Vagina (tissue), 2 donors: ENCODE data around the gene SH2D3C. TPM values are rescaled to one million over a fixed set of nuclear protein-coding genes. Genes with fewer than 3 reads are reported as not detected.

Experiments used
- DNase-seq, 2 donors: peaks; one replicate each; pipeline ENCODE4 v3.0.0-alpha.2; 2017; ENCODE audit errors: extremely low spot score in 2 of 2
- H3K27ac ChIP-seq: fragments of 200-600 bp; sonication (generic); one replicate; pipeline ENCODE4 v1.5.1; 2019
- H3K27me3 ChIP-seq: fragments of 200-600 bp; sonication (generic); one replicate; pipeline ENCODE4 v1.5.1; 2019
- H3K36me3 ChIP-seq, 2 donors: fragments of 200-600 bp; sonication (generic); one replicate each; pipeline ENCODE4 v1.5.1; 2017 to 2019
- H3K4me1 ChIP-seq: fragments of 200-600 bp; sonication (generic); one replicate; pipeline ENCODE4 v1.5.1; 2019
- H3K4me3 ChIP-seq, 2 donors: fragments of 200-600 bp; sonication (generic); 1 replicate in 1 of 2; 2 replicates in 1 of 2; pipeline ENCODE4 v1.5.1; 2016 to 2019
- H3K9me3 ChIP-seq: fragments of 200-600 bp; sonication (generic); one replicate; pipeline ENCODE4 v1.5.1; 2019
- CTCF ChIP-seq, 3 experiments: fragments of 450-650 bp in 2 of 3; fragments of 200-600 bp in 1 of 3; sonication (generic) in 1 of 3; IDR thresholded peaks; one replicate each; pipeline ENCODE4 v1.5.1; 2017 to 2019; ENCODE audit warnings: antibody characterized with exemption in 3 of 3, mild to moderate bottlenecking in 2 of 3, moderate library complexity in 2 of 3
- POLR2A ChIP-seq, 2 donors: fragments of 450-650 bp; IDR thresholded peaks; one replicate each; pipeline ENCODE4 v1.6.1; 2017; ENCODE audit warnings: antibody characterized with exemption in 2 of 2, mild to moderate bottlenecking in 2 of 2, moderate library complexity in 2 of 2
- POLR2AphosphoS5 ChIP-seq, 2 donors: sonication (generic); formaldehyde crosslinking; IDR thresholded peaks; one replicate each; pipeline ENCODE4 v1.9.0; 2017; ENCODE audit warnings: antibody characterized with exemption in 2 of 2, mild to moderate bottlenecking in 2 of 2, low read depth in 1 of 2; ENCODE audit not compliant: insufficient read depth in 1 of 2
- intact Hi-C: fragments of 100-400 bp; cut with DNase I; formaldehyde crosslinking; loops from one replicate; pipeline ENCODE4 v1.15.1; 2023
- total RNA-seq: library from RNA; depleted of rRNA; stranded (reverse); fragments of >200 nt; gene quantifications from one replicate; pipeline ENCODE4 v1.2.3, GENCODE V29; 2016

Gene SH2D3C
- total RNA-seq, 1 donor from 2014 or later = 19.6 TPM

GRCh38 chr9:127697575-127697974, 80.9 kb downstream of the SH2D3C start:
- intact Hi-C loops = loop anchor here (2.0 kb wide), 1 partner anchor 35 kb away; no protein-coding TSS in a partner anchor
- peak overlapping the region; percentile 87 for H3K27ac ChIP-seq
- H3K4me3 ChIP-seq = no peak overlapping the region

GRCh38 chr9:127694890-127695720, 83.4 kb downstream of the SH2D3C start:
- Histone ChIP-seq H3K4me1 (peaks cover 7% of the 10 kb centered on the region), H3K27ac (peak overlapping the region; percentile 87), H3K4me3 (no peak overlapping the region), H3K9me3 (no peaks in the 10 kb centered on the region), H3K27me3 (no peaks in the 10 kb centered on the region), H3K36me3 (peaks cover 0 to 5% of the 10 kb centered on the region in 2 donors)
- no peak for DNase-seq
- intact Hi-C loops = no loop called here
- TF ChIP-seq POLR2AphosphoS5 (IDR thresholded peaks at IDR 0.05; ENCODE audit: insufficient read depth in 1 of 2, low read depth in 1 of 2) = no peak

More at GRCh38 chr9:127697575-127697974, 80.9 kb downstream of the SH2D3C start:
- H3K4me1 ChIP-seq = peaks cover 9% of the 10 kb centered on the region
- H3K27me3 ChIP-seq = no peaks in the 10 kb centered on the region
- TF ChIP-seq POLR2AphosphoS5 (IDR thresholded peaks at IDR 0.05; ENCODE audit: insufficient read depth in 1 of 2, low read depth in 1 of 2) = no peak
- DNase-seq = no peak
- H3K9me3 ChIP-seq = no peaks in the 10 kb centered on the region
- H3K36me3 ChIP-seq = no peaks in the 10 kb centered on the region

- intact Hi-C loops = no loop called here
- TF ChIP-seq POLR2AphosphoS5 (IDR thresholded peaks at IDR 0.05; ENCODE audit: insufficient read depth in 1 of 2, low read depth in 1 of 2) (no peak), POLR2A (IDR thresholded peaks at IDR 0.05) (no peak), CTCF (IDR thresholded peaks at IDR 0.05) (no peak)
- H3K27ac ChIP-seq = no peak overlapping the region
- H3K4me1 ChIP-seq = no peaks in the 10 kb centered on the region
- H3K4me3 ChIP-seq = no peak overlapping the region
- no peaks in the 10 kb centered on the region for H3K27me3 ChIP-seq
- DNase-seq = no peak
- no peaks in the 10 kb centered on the region for H3K9me3 ChIP-seq
- peaks cover 0 to 7% of the 10 kb centered on the region in 2 donors for H3K36me3 ChIP-seq
These were observed 84.8 kb downstream of the SH2D3C start for GRCh38 chr9:127693697-127694096.

- no peaks in the 10 kb centered on the region for H3K27me3 ChIP-seq
- no peak overlapping the region for H3K4me3 ChIP-seq
- H3K9me3 ChIP-seq = no peaks in the 10 kb centered on the region
- H3K27ac ChIP-seq = no peak overlapping the region
- peaks cover 0 to 12% of the 10 kb centered on the region in 2 donors for H3K36me3 ChIP-seq
- DNase-seq = no peak
- no peaks in the 10 kb centered on the region for H3K4me1 ChIP-seq
- intact Hi-C loops = no loop called here
- no peak for TF ChIP-seq CTCF (IDR thresholded peaks at IDR 0.05)
These were observed 85.3 kb downstream of the SH2D3C start for GRCh38 chr9:127693143-127693542.

GRCh38 chr9:127692071-127692470, 86.4 kb downstream of the SH2D3C start:
- intact Hi-C loops = no loop called here
- Histone ChIP-seq H3K36me3 (peaks cover 0 to 15% of the 10 kb centered on the region in 2 donors), H3K27me3 (no peaks in the 10 kb centered on the region), H3K9me3 (no peaks in the 10 kb centered on the region), H3K4me1 (no peaks in the 10 kb centered on the region), H3K27ac (no peak overlapping the region), H3K4me3 (no peak overlapping the region)
- DNase-seq = no peak
- TF ChIP-seq POLR2AphosphoS5 (IDR thresholded peaks at IDR 0.05; ENCODE audit: insufficient read depth in 1 of 2, low read depth in 1 of 2) (no peak), CTCF (IDR thresholded peaks at IDR 0.05) (no peak), POLR2A (IDR thresholded peaks at IDR 0.05) (no peak)

GRCh38 chr9:127690735-127691134, 87.7 kb downstream of the SH2D3C start:
- DNase-seq = no peak
- no peak overlapping the region for H3K4me3 ChIP-seq
- peaks cover 0 to 24% of the 10 kb centered on the region in 2 donors for H3K36me3 ChIP-seq
- intact Hi-C loops = no loop called here
- H3K9me3 ChIP-seq = no peaks in the 10 kb centered on the region
- TF ChIP-seq POLR2AphosphoS5 (IDR thresholded peaks at IDR 0.05; ENCODE audit: insufficient read depth in 1 of 2, low read depth in 1 of 2) = no peak
- H3K27me3 ChIP-seq = no peaks in the 10 kb centered on the region
- no peaks in the 10 kb centered on the region for H3K4me1 ChIP-seq
- H3K27ac ChIP-seq = no peak overlapping the region
